NCI-H187 (cell line): Measurements from ENCODE around the gene CHRND.

Source experiments
- DNase-seq, 2 experiments: peaks; one replicate each; lab custom pipeline; 2025; lab: John Stamatoyannopoulos, UW

CHRND gene

GRCh38 chr2:232576995-232577394 lies 51.0 kb downstream of the CHRND start:
- no peak for DNase-seq

GRCh38 chr2:232577841-232578240 lies 51.9 kb downstream of the CHRND start:
- DNase-seq = no peak

GRCh38 chr2:232578626-232579025 lies 52.7 kb downstream of the CHRND start:
- no peak for DNase-seq

GRCh38 chr2:232580648-232580981 lies 54.7 kb downstream of the CHRND start:
- no peak for DNase-seq

- DNase-seq = no peak
Observed at GRCh38 chr2:232581725-232582124, 55.8 kb downstream of the CHRND start.

- no peak for DNase-seq
Observed at GRCh38 chr2:232584238-232584637, 58.3 kb downstream of the CHRND start.
